GM21825 (cell line): Measurements from ENCODE around the gene SESN1.
"Not testable (repeated sequence)": the region's sequence is repeated elsewhere in the genome, so short reads cannot be mapped to it uniquely, and the experiment has no call there.

ENCODE experiments used
- ATAC-seq: cut with Tn5 transposase; IDR thresholded peaks from one replicate; pipeline ENCODE4 v1.9.1; 2021; ENCODE audit warnings: mild to moderate bottlenecking, moderate library complexity; ENCODE audit not compliant: unreplicated experiment

The SESN1 gene

DNA sequence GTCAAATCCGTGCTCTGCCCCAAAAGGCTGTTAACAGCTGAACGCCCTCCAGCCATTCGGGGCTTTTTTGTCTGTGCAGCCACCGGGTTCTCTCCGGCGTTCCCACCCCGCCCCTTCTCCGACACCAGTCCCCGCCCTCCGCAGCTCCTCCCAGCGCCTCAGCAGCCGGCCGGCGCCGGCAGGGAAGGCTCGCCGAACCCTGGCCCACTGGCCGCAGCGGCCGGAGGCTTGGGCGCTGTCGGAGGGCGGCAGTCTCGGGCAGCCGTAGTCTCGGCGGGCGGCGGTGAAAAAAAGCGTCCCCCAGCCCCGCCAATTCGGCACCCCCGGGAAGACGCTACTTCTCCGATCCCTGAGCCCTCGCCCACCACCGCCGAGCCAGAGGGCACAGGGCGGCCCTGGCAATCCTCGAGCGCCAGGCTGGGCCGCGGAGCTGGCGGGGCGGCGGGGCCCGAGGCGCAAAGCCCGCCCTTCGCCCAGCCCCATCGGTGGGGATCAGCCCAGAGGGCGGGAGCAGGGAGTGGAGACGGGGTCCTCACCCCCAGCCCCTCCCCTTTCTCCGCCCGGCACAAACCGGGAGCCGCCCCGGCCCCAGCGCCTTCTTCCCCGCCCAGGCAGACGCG is at the start of gene SESN1:
SESN1 (minus strand) TSS at position 431 of the 620 bp plus-strand sequence. CDS start 773 bp downstream, outside the sequence.
- peak; percentile 55 for ATAC-seq

DNA sequence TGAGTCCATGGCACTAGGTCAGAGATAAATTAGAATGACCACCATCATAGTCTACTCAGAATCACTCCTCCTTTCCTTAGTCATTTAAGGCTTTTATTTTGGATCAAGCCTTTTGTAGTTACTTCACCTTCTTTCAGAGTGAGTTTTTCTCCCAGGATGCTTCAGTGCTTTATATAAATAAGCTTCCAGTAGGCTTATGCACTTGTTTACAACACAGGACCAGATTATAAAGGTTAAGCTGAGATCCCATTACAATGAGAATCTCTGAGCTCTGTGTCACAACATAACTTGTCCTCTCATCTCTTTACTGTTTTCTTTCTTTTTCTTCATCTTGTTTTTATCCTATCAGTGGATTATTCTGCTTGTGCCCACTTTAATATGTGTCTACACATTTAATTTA is 48.5 kb upstream of the SESN1 start:
- ATAC-seq = no peak

DNA sequence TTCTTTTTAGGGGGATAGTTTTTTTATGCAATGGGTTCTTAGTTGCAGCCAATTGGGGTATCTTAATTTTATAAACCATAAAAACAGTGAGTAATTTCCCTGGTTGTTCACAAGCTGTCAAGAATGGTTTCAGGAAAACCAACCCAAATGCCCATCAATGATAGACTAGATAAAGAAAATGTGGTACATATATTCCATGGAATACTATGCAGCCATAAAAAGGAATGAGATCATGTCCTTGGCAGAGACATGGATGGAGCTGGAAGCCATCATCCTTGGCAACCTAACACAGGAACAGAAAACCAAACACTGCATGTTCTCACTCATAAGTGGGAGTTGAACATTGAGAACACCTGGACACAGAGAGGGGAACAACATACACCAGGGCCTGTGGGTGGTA is 47.4 kb upstream of the SESN1 start:
- ATAC-seq = not testable (repeated sequence)

DNA sequence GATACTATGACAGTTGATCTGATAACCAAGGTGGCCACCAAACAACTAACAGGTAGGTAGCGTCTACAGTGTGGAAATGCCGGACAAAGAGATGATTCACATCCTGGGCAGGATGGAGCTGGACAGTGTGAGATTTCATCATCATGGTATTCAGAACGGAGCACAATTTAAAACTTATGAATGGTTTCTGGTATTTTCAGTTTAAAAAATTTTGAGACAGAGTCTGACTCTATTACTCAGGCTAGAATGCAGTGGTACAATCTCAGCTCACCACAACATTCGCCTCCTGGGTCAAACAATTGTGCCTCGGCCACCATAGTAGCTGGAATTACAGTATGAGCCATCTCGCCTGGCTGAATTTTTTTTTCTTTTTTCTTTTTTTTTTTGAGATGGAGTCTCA is 44.5 kb upstream of the SESN1 start:
- no peak for ATAC-seq

DNA sequence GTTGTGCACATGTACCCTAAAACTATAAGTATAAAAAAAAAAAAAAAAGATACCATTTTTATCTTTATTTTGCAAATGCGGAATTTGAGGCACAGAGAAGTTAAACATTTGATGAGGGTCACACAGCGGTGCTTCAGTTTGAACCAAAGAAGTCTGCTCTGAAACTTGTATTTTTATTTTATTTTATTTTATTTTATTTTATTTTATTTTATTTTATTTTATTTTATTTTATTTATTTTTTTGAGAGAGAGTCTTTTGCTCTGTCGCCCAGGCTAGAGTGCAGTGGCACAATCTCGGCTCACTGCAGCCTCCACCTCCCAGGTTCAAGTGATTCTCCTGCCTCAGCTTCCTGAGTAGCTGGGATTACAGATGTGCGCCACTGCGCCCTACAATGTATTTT is 41.9 kb upstream of the SESN1 start:
- not testable (repeated sequence) for ATAC-seq

DNA sequence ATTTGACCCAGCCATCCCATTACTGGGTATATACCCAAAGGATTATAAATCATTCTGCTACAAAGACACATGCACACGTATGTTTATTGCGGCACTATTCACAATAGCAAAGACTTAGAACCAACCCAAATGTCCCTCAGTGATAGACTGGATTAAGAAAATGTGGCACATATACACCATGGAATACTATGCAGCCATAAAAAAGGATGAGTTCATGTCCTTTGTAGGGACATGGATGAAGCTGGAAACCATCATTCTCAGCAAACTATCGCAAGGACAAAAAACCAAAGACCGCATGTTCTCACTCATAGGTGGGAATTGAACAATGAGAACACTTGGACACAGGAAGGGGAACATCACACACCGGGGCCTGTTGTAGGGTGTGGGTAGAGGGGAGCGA is 41.4 kb upstream of the SESN1 start:
- not testable (repeated sequence) for ATAC-seq

DNA sequence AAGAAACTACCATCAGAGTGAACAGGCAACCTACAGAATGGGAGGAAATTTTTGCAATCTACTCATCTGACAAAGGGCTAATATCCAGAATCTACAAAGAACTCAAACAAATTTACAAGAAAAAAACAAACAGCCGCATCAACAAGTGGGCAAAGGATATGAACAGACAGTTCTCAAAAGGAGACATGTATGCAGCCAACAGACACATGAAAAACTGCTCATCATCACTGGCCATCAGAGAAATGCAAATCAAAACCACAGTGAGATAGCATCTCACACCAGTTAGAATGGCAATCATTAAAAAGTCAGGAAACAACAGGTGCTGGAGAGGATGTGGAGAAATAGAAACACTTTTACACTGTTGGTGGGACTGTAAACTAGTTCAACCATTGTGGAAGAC is 41.0 kb upstream of the SESN1 start:
- not testable (repeated sequence) for ATAC-seq

DNA sequence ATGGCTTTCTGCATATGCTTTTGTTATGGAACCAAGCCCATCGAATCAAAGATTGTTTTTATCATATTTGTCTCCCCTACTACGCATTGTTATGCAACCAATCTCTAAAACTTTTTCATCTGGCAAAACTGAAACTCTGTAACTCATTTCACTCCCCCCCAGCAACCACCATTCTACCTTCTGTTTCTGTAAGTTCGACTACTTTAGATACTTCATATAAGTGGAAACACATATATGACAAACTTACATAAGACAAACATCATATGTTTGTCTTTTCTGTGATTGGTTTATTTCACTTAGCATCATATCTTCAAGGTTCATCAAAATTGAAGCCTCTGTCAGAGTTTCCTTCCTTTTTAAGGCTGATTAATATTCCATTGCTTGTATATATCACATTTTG is 35.4 kb upstream of the SESN1 start:
- no peak for ATAC-seq

DNA sequence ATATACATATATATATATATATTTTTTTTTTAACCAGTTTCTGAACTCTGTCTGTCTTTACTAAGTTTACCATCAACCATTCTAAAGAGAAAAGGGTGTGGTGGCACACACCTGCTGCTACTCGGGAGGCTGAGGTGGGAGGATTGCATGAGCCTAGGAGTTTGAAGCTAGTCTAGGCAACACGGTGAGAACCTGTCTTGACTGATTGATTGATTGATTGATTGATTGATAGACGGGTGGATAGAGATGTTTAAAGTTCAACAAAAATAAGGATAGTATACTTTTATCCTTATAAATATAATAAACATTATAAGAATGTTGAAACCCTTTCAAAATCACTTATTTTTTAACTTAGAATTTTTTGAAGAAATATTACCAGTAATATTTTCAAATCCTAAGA is 30.9 kb upstream of the SESN1 start:
- ATAC-seq = no peak

DNA sequence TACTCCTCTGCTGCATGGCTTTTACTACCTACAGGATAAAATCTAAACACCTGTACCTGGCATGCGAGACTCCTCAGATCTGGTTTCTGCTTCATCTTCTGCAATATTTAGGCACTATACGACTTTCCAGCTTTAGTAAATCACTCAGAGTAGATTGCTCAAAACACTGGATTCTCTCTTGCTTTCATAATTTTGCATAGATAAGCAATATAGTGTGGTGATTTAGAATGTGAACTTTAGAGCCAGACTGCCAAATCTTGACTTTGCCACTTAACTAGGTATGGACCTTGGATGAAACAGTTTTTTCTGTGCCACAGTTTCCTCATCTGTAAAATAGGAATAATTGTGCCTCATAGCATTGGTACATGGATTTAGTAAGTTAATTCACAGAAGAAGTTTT is 29.6 kb upstream of the SESN1 start:
- no peak for ATAC-seq

DNA sequence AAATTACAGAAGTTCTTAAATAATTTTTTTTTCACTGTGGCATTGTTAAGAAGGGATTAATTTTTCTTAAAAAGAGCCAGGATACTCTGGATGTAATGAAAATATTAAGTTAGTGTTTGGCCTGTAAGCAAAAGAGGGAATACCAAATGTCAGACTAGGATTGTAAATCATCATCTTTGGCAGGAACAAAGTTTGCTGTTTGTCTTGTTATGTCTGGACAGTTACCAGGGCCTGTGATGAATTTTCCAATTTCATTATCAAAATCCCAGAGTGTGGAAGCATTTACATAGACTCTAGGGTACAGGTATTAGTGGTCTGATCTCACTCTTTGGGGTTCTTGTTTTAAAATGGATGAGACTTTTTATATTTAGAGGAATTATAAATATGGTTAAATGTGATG is 26.8 kb upstream of the SESN1 start:
- ATAC-seq = no peak

DNA sequence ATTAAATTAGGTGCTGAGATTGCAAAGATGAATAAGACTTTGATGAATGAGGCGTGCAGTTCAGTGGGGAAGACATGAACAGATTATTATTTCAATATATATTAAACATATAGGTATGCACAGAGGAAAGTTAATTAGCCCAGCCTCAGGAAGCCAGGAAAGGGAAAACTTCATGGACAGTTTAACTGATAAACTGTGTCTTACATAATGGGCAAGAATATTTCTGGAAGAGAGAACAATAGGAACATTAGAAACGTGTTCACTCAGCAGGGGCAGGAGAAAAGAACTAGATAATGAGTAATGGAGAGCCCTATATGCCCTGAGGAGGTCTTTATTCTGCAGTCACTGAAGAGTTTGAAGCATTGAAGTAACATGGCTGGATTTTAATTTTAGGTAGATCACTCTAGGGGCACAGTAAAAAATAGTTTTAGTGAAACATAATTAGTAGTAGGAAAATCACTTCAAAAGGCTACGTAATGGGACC is 24.3 kb upstream of the SESN1 start:
- ATAC-seq = no peak

DNA sequence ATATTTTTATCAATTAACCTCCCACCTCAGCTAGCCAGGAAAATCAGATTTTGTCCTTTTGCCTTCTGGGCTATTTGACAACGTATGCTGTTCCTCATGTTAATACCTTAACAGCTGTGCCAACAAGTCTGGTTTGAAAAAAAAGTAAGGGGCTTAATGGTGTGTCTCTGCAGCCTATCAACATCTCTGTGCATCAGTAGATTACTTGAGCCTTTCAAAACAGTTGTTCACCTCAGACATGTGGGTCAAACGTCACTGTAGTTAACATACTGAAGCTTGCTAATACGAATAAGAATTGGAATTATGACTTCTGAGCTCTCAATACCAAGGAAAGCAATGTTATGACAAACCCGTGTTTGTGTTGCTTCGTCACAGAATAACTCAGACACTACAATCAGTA is 23.7 kb upstream of the SESN1 start:
- no peak for ATAC-seq

DNA sequence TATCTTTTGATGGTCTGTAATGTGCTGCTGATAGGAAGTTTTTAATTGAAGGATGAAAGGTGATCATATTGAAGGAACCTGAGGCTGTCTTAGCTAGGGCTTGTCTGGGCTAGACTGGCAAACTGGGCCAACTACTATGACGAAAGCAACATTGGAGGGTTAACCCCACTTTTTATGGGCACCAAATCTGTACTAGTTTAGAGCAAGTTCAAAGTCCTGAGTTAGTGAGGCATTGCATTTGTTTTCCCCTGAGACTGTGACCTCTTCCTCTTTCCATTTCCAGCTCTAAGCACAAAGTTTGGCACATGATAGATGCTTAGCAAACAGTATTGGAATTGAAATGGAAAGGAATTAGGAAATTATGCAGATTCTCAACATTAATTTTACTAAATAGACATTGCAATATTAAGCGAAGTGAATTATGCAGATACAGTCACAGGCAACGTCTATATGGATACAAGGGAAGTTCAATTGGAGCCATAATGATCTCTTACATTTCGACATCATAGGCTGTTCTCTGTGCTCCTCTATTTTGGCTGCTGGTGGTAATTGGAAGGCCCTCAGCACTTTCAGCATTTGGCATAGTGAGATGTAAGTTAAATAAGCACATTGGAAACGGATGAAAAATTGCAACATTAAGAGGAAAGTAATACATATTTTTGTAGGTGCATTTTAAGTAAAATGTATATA is 22.8 kb upstream of the SESN1 start:
- ATAC-seq = peak; percentile 80

DNA sequence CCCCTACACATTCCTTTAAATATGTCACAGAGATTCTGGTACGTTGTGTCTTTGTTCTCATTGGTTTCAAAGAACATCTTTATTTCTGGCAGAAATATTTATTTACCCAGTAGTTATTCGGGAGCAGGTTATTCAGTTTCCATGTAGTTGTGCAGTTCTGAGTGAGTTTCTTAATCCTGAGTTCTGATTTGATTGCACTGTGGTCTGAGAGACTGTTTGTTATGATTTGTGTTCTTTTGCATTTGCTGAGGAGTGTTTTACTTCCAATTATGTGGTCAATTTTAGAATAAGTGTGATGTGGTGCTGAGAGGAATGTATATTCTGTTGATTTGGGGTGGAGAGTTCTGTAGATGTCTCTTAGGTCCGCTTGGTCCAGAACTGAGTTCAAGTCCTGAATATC is 18.0 kb upstream of the SESN1 start:
- not testable (repeated sequence) for ATAC-seq

DNA sequence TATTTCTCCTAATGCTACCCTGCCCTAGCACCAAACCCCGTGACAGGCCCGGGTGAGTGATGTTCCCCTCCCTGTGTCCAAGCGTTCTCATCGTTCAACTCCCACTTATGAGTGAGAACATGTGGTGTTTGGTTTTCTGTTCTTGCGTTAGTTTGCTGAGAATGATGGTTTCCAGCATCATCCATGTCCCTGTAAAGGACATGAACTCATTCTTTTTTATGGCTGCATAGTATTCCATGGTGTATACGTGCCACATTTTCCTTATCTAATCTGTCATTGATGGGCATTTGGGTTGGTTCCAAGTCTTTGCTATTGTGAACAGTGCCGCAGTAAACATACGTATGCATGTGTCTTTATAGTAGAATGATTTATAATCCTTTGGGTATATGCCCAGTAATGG is 15.0 kb upstream of the SESN1 start:
- not testable (repeated sequence) for ATAC-seq

DNA sequence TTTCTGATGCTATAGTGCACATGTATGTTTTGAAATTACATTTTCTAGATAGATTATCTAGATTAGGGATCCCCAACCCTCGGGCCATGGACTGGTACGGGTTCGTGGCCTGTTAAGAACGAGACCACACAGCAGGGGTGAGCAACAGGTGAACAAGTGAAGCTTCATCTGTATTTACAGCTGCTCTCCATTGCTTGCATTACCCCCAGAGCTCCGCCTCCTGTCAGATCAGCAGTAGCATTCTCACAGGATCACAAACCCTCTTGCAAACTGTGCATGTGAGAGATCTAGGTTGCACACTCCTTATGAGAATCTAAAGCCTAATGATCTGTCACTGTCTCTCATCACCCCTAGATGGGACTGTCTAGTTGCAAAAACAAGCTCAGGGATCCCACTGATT is 11.0 kb upstream of the SESN1 start:
- no peak for ATAC-seq

DNA sequence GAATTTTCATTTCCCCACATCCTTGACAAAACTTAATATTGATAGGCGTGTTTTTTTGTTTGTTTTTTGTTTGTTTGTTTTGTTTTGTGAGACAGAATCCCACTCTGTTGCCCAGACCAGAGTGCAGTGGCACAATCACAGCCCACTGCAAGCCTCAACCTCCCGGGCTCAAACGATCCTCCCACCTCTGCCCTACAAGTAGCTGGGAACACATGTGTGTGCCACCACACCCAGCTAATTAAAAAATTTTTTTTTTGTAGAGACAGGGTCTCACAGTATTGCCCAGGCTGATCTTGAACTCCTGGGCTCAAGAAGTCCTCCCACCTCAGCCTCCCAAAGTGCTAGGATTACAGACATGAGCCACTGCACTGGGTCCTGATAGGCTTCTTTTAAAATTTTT is 9.9 kb upstream of the SESN1 start:
- no peak for ATAC-seq

DNA sequence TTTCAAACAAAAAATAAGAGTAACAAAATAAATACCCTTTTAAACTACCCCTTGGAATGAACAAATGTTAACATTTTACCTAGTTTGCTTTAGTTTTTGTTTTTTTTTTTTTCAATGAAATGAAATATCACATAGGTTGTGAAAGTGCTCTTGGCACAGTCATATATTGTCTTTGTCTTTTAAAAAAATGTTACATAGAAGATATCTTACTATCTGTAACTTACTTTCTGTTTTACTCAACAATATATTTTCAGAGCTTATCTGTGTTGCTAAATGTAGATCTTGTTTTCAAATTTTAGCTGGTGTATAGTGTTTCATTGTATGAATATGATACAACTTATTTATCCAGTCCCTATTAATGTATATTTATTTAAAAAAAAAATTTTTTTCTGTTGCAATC is 9.3 kb upstream of the SESN1 start:
- no peak for ATAC-seq

DNA sequence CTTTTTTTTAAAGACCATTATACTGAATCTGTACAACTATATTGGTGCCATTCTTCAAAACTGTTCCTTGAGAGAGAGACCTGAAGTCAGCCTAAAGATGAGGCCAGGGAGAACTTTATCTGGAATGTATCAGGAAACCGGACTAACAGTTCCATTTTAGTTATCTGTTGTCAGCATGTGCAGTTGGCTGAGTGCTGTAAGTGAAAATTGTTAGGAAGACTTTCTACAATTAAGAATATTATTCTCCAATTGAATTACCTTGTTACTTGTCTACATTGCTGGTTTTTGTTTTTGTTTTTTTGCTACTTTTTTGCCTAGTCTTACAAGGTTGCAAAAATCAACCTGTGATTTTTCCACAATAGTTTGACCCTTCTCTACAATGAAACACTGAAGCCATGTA is 8.1 kb upstream of the SESN1 start:
- ATAC-seq = no peak

DNA sequence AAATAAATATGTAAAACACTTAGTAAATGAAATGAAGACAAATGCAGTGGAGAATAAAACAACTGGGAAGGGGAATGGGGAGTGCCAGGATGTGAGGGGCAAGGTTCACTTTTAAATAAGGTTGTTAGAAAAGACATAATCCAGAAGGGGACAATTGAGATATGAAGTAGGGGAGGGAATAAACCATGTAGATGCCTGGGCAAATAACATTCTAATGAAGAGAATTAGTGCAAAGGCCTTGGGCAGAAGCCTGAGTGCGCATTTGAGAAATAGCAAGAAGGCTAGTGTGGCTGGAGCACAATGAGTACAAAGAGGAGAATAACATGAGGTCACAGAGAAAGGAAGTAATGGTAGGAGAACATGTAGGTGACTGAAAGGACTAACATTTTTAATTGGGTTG is 3.0 kb upstream of the SESN1 start:
- no peak for ATAC-seq

DNA sequence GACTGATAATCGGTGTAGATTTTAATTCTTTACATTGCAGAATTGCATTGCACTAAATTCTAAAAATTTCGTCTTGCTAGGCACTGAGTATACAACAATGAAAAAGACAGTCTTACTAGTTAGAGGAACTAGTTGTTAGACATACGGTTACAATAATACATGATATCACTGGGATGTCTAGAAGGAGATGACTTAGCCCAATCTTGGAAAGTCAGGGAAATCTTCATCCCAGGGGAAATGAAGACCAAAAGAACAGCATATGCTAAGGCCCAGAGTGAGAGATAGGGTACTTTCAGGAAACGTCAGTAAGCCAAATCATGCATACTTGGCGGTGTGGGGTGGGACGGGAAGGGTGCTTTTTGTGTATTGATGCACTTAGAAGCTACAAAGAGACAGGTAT is 1.6 kb upstream of the SESN1 start:
- no peak for ATAC-seq

DNA sequence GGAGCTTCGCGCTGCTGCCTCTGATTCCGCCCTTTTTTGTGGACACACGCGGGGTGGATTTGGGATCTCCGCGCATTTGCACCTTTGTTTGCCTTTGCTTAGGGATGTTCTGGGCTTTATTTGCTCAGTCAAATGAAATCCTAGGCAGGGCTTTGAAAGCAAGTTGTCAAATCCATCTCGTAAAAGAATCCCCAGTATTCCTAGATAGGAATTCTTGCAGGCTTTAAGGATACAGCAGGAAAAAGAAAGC is 1.1 kb upstream of the SESN1 start:
- ATAC-seq = no peak
